A549 (cell line): ENCODE measurements around the gene RNF41.

Source experiments
- CTCF ChIP-seq: fragments of >200 bp; sonication (Bioruptor Twin); formaldehyde crosslinking; IDR thresholded peaks from 3 replicates; pipeline ENCODE4 v1.5.1; 2016
- EHF ChIP-seq: fragments of 250-450 bp; sonication (Bioruptor Pico); IDR thresholded peaks from 2 replicates; pipeline ENCODE4 v1.5.0; 2020; ENCODE audit warnings: mild to moderate bottlenecking
- EP300 ChIP-seq, 2 experiments: fragments of >200 bp; sonication (Bioruptor Twin); formaldehyde crosslinking; IDR thresholded peaks; 2 replicates in 1 of 2; 3 replicates in 1 of 2; pipeline ENCODE4 v1.6.1; 2016 to 2017
- HDAC2 ChIP-seq: fragments of 200-600 bp; sonication (generic); IDR thresholded peaks from 2 replicates; pipeline ENCODE4 v1.6.1; 2016
- MAX ChIP-seq: IDR thresholded peaks from 2 replicates; pipeline ENCODE4 v1.6.1; 2012
- MAZ ChIP-seq: fragments of 150-350 bp; IDR thresholded peaks from 2 replicates; pipeline ENCODE4 v1.6.1; 2014; ENCODE audit warnings: antibody characterized with exemption, low read depth, low read length, borderline replicate concordance
- POLR2A ChIP-seq: IDR thresholded peaks from 2 replicates; pipeline ENCODE4 v1.6.1; 2012; ENCODE audit warnings: mild to moderate bottlenecking, low read length
- RAD21 ChIP-seq, 2 experiments: fragments of >200 bp in 1 of 2; sonication (Bioruptor Twin) in 1 of 2; formaldehyde crosslinking in 1 of 2; IDR thresholded peaks in 1 of 2; conservative IDR thresholded peaks in 1 of 2; 2 replicates in 1 of 2; 3 replicates in 1 of 2; pipeline ENCODE4 v1.6.1; 2012 to 2018; ENCODE audit warnings: inconsistent platforms in 1 of 2
- ZC3H11A ChIP-seq: fragments of 450-650 bp; IDR thresholded peaks from 2 replicates; pipeline ENCODE4 v1.6.1; 2014; ENCODE audit warnings: antibody characterized with exemption, mild to moderate bottlenecking
- ZFP36 ChIP-seq: fragments of 450-650 bp; IDR thresholded peaks from 2 replicates; pipeline ENCODE4 v1.6.1; 2014; ENCODE audit warnings: borderline replicate concordance; ENCODE audit not compliant: partially characterized antibody
- TF ChIP-seq, protein P1 (sequence below): IDR thresholded peaks from 2 replicates; pipeline ENCODE4 v1.6.1; 2012
- TF ChIP-seq, protein P2 (sequence below): fragments of 200-600 bp; sonication (generic); IDR thresholded peaks from 2 replicates; pipeline ENCODE4 v1.6.1; 2016; ENCODE audit warnings: antibody characterized with exemption, mild to moderate bottlenecking, moderate library complexity

- no peak for TF ChIP-seq POLR2A
- TF ChIP-seq MAZ = no peak
- TF ChIP-seq CTCF = no peak
- TF ChIP-seq ZC3H11A = no peak
- TF ChIP-seq EP300 (IDR thresholded peaks at IDR 0.05) = no peak
- TF ChIP-seq ZFP36 = no peak
- TF ChIP-seq EHF (CRISPR knock-in tag) = no peak
- TF ChIP-seq MAX = no peak
- TF ChIP-seq, protein P1, sequence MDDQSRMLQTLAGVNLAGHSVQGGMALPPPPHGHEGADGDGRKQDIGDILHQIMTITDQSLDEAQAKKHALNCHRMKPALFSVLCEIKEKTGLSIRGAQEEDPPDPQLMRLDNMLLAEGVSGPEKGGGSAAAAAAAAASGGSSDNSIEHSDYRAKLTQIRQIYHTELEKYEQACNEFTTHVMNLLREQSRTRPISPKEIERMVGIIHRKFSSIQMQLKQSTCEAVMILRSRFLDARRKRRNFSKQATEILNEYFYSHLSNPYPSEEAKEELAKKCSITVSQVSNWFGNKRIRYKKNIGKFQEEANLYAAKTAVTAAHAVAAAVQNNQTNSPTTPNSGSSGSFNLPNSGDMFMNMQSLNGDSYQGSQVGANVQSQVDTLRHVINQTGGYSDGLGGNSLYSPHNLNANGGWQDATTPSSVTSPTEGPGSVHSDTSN = no peak
- TF ChIP-seq HDAC2 = no peak
- TF ChIP-seq, protein P2, sequence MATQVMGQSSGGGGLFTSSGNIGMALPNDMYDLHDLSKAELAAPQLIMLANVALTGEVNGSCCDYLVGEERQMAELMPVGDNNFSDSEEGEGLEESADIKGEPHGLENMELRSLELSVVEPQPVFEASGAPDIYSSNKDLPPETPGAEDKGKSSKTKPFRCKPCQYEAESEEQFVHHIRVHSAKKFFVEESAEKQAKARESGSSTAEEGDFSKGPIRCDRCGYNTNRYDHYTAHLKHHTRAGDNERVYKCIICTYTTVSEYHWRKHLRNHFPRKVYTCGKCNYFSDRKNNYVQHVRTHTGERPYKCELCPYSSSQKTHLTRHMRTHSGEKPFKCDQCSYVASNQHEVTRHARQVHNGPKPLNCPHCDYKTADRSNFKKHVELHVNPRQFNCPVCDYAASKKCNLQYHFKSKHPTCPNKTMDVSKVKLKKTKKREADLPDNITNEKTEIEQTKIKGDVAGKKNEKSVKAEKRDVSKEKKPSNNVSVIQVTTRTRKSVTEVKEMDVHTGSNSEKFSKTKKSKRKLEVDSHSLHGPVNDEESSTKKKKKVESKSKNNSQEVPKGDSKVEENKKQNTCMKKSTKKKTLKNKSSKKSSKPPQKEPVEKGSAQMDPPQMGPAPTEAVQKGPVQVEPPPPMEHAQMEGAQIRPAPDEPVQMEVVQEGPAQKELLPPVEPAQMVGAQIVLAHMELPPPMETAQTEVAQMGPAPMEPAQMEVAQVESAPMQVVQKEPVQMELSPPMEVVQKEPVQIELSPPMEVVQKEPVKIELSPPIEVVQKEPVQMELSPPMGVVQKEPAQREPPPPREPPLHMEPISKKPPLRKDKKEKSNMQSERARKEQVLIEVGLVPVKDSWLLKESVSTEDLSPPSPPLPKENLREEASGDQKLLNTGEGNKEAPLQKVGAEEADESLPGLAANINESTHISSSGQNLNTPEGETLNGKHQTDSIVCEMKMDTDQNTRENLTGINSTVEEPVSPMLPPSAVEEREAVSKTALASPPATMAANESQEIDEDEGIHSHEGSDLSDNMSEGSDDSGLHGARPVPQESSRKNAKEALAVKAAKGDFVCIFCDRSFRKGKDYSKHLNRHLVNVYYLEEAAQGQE = no peak
- no peak for TF ChIP-seq RAD21 (conservative IDR thresholded peaks at IDR 0.05 in 1 of 2, IDR thresholded peaks at IDR 0.05 in 1 of 2)
Measured at GRCh38 chr12:56247923-56248322, 26.2 kb upstream of the RNF41 start.
